Tibial artery (tissue), 4 donors: ENCODE results near the gene MCHR1.

Source experiments
- DNase-seq, 2 donors: peaks; one replicate each; pipeline ENCODE4 v3.0.0-alpha.2; 2019
- H3K27ac ChIP-seq, 2 donors: fragments of 200-600 bp; sonication (generic) in 1 of 2; 1 replicate in 1 of 2; 2 replicates in 1 of 2; pipeline ENCODE4 v1.5.1; 2018 to 2019; ENCODE audit warnings: mild to moderate bottlenecking in 1 of 2
- H3K27me3 ChIP-seq, 2 donors: fragments of 200-600 bp; sonication (generic) in 1 of 2; one replicate each; pipeline versions ENCODE4 v1.5.1 to v1.6.0; 2016 to 2019
- H3K36me3 ChIP-seq, 3 donors: fragments of 200-600 bp; sonication (generic) in 2 of 3; one replicate each; pipeline ENCODE4 v1.5.1; 2016 to 2019; ENCODE audit warnings: mild to moderate bottlenecking in 2 of 3
- H3K4me1 ChIP-seq, 4 donors: fragments of 200-600 bp; sonication (generic) in 2 of 4; 1 replicate in 3 of 4; 2 replicates in 1 of 4; pipeline ENCODE4 v1.5.1; 2016 to 2019
- H3K4me3 ChIP-seq, 2 donors: fragments of 200-600 bp; sonication (generic) in 1 of 2; 1 replicate in 1 of 2; 2 replicates in 1 of 2; pipeline ENCODE4 v1.5.1; 2018 to 2019; ENCODE audit warnings: mild to moderate bottlenecking in 2 of 2
- H3K9me3 ChIP-seq, 3 donors: fragments of 200-600 bp; sonication (generic) in 1 of 3; one replicate each; pipeline ENCODE4 v1.5.1; 2016 to 2019
- intact Hi-C: fragments of 100-400 bp; cut with DNase I; formaldehyde crosslinking; loops from one replicate; pipeline ENCODE4 v1.15.0; 2023; ENCODE audit warnings: low total_unique reads
- TF ChIP-seq, protein P1 (sequence below), 2 experiments: fragments of 200-600 bp in 1 of 2; fragments of 450-650 bp in 1 of 2; IDR thresholded peaks; one replicate each; pipeline ENCODE4 v1.5.1; 2017 to 2019; ENCODE audit warnings: antibody characterized with exemption in 2 of 2, mild to moderate bottlenecking in 1 of 2, moderate library complexity in 1 of 2

MCHR1 gene

DNA sequence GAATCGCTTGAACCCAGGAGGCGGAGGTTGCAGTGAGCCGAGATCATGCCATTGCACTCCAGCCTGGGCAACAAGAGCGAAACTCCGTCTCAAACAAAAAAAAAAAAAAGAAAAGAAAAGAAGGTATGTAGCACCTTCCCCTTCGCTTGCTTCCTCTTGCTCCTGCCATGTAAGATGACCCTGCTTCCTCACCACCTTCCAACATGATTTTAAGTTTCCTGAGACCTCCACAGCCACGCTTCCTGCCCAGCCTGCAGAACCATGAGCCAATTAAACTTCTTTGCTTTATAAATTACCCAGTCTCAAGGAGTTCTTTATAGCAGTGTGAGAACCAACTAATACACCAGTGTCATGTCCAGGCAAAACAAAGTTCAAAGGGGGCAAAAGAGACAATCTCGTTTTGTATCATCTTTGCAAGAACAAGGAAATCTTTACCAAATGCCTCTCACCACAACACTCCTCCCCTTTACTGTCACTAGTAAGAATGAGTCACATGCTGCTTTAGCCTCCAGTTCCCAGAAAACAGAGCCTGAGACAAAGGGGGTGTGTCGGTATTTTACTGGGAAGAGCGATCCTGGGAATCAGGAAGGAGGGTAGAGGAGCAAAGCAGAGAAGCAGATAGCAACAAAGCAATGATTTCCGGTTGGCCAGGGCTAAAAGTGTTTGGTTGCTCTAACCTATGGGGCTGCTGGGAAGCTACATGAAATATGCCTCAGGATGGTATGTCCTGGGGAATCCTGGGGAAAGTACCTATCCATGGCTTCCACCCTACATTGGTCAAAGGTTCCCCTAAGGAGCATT lies 10.5 kb upstream of the MCHR1 start:
- Histone ChIP-seq H3K4me1 (peaks cover 0 to 33% (median 27%) of the 10 kb centered on the region in 4 donors), H3K36me3 (no peaks in the 10 kb centered on the region), H3K27me3 (no peaks in the 10 kb centered on the region), H3K4me3 (no peak overlapping the region), H3K9me3 (no peaks in the 10 kb centered on the region), H3K27ac (no peak overlapping the region)
- intact Hi-C loops, result loop anchor here (5.0 kb wide), 1 partner anchor 148 kb away; the partner anchor contains the start of gene SLC25A17
- DNase-seq, result no peak
- TF ChIP-seq, protein P1, sequence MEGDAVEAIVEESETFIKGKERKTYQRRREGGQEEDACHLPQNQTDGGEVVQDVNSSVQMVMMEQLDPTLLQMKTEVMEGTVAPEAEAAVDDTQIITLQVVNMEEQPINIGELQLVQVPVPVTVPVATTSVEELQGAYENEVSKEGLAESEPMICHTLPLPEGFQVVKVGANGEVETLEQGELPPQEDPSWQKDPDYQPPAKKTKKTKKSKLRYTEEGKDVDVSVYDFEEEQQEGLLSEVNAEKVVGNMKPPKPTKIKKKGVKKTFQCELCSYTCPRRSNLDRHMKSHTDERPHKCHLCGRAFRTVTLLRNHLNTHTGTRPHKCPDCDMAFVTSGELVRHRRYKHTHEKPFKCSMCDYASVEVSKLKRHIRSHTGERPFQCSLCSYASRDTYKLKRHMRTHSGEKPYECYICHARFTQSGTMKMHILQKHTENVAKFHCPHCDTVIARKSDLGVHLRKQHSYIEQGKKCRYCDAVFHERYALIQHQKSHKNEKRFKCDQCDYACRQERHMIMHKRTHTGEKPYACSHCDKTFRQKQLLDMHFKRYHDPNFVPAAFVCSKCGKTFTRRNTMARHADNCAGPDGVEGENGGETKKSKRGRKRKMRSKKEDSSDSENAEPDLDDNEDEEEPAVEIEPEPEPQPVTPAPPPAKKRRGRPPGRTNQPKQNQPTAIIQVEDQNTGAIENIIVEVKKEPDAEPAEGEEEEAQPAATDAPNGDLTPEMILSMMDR (IDR thresholded peaks at IDR 0.05), result no peak

DNA sequence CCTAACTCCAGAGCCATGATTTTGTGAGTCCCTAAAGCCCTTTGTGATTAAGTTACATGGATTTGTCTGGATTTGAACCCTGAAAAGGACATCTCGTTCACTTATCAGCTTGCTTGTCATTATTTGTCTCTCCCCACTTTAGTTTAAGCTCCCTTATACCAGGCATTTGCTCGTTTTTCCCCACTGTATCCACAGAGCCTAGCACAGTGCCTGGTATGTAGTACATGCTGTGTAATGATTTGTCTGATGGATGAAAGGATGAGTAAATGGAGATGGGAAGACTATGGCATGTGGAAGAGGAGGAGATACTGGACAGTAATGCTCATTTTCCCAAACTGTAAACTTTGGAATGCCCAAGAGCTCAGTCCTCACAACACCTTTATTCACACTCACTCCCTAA lies 9.2 kb upstream of the MCHR1 start:
- TF ChIP-seq, protein P1 (IDR thresholded peaks at IDR 0.05), result no peak
- H3K4me3 ChIP-seq, result no peak overlapping the region
- H3K27ac ChIP-seq, result no peak overlapping the region
- no peaks in the 10 kb centered on the region for H3K27me3 ChIP-seq
- peaks cover 0 to 25% (median 21%) of the 10 kb centered on the region in 4 donors for H3K4me1 ChIP-seq
- H3K36me3 ChIP-seq, result no peaks in the 10 kb centered on the region
- no peak for DNase-seq
- intact Hi-C loops, result no loop called here
- no peaks in the 10 kb centered on the region for H3K9me3 ChIP-seq

- no peak overlapping the region for H3K4me3 ChIP-seq
- intact Hi-C loops, result no loop called here
- H3K27ac ChIP-seq, result no peak overlapping the region
- no peaks in the 10 kb centered on the region for H3K36me3 ChIP-seq
- TF ChIP-seq, protein P1 (IDR thresholded peaks at IDR 0.05), result no peak
- DNase-seq, result no peak
- no peaks in the 10 kb centered on the region for H3K27me3 ChIP-seq
- peaks cover 0 to 12% (median 9%) of the 10 kb centered on the region in 4 donors for H3K4me1 ChIP-seq
- H3K9me3 ChIP-seq, result no peaks in the 10 kb centered on the region
These were observed 7.9 kb upstream of the MCHR1 start for GRCh38 chr22:40671369-40671768.

DNA sequence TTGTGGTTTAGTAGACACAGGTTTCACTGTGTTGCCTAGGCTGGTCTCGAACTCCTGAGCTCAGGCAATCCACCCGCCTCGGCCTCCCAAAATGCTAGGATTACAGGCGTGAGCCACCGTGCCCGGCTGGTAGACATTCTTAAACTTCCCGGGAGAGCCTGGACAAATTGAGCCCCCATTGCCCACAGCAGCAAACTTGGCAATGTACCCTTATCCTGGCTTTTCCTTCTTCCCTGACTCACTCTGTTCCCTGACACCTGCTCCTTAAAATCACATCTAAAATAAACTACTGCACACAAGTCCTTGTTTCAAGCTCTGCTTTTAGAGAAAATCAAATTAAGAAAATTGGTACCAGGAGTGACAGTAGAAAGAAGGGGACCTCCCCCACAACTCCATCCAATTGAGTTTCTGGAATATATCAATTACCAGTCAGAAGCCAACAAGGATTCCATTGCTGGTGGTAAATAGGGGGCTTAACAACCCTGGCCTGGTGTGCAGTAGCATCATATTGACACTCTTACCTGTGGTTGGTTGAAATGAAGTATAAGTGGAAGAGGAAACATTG lies 7.4 kb upstream of the MCHR1 start:
- intact Hi-C loops, result no loop called here
- TF ChIP-seq, protein P1 (IDR thresholded peaks at IDR 0.05), result no peak

DNA sequence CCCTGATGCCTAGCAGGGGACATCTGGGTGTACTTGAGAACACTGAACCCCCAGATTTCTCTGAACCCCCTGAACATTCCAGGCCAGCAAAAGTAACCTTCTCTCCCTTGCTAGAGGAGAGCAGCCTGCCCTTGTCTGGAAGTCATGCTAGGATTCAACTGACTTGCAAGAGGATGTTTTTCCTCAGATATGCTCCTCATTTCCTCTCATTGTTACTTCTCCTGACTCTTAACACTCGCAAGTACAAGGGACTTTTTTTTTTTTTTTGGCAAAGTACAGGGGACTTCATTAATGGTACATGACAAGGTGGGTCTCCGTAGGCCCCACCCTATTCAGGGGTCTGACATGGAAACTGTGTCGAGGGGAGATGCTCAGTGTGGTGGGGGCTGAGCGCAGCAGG lies 6.3 kb upstream of the MCHR1 start:
- H3K27ac ChIP-seq, result no peak overlapping the region
- peaks cover 0 to 2% of the 10 kb centered on the region in 2 donors for H3K27me3 ChIP-seq
- TF ChIP-seq, protein P1 (IDR thresholded peaks at IDR 0.05), result no peak
- intact Hi-C loops, result no loop called here
- no peak overlapping the region for H3K4me3 ChIP-seq
- no peak for DNase-seq
- H3K9me3 ChIP-seq, result no peaks in the 10 kb centered on the region
- no peaks in the 10 kb centered on the region for H3K36me3 ChIP-seq
- H3K4me1 ChIP-seq, result no peaks in the 10 kb centered on the region

More for the DNA sequence above, 7.4 kb upstream of the MCHR1 start:
- H3K9me3 ChIP-seq, result no peaks in the 10 kb centered on the region
- DNase-seq, result no peak
- H3K4me1 ChIP-seq, result peaks cover 0 to 7% (median 5%) of the 10 kb centered on the region in 4 donors
- H3K27me3 ChIP-seq, result no peaks in the 10 kb centered on the region
- no peak overlapping the region for H3K4me3 ChIP-seq
- H3K36me3 ChIP-seq, result no peaks in the 10 kb centered on the region
- no peak overlapping the region for H3K27ac ChIP-seq
